ENCODE data around the gene SPOP.

SPOP gene

GRCh38 chr17:49700960-49701359, 23.1 kb upstream of the SPOP start:
- Histone ChIP-seq H3K4me3 (no peak overlapping the region), H3K36me3 (peaks cover 61 to 62% (median 62%) of the 10 kb centered on the region in 3 donors), H3K4me1 (peaks cover 0 to 36% (median 11%) of the 10 kb centered on the region in 4 donors), H3K9me3 (no peaks in the 10 kb centered on the region), H3K27ac (no peak overlapping the region), H3K27me3 (no peaks in the 10 kb centered on the region)
- intact Hi-C loops (cut with DNase I; ENCODE audit: low total_unique reads), result loop anchor here (5.0 to 10.0 kb wide), 2 partner anchors 151 to 196 kb away; no protein-coding TSS in a partner anchor
- no peak for TF ChIP-seq CTCF (IDR thresholded peaks at IDR 0.05)
- DNase-seq, result no peak

- peaks cover 0 to 36% (median 14%) of the 10 kb centered on the region in 4 donors for H3K4me1 ChIP-seq
- peak overlapping the region; percentile 22 to 86 for H3K27ac ChIP-seq
- H3K36me3 ChIP-seq, result peaks cover 52 to 55% (median 54%) of the 10 kb centered on the region in 3 donors
- no peaks in the 10 kb centered on the region for H3K27me3 ChIP-seq
- no peak for TF ChIP-seq CTCF (IDR thresholded peaks at IDR 0.05)
- no peaks in the 10 kb centered on the region for H3K9me3 ChIP-seq
- H3K4me3 ChIP-seq, result no peak overlapping the region
- intact Hi-C loops (cut with DNase I; ENCODE audit: low total_unique reads), result loop anchor here (5.0 to 10.0 kb wide), 2 partner anchors 152 to 195 kb away; no protein-coding TSS in a partner anchor
- no peak for DNase-seq
Measured at GRCh38 chr17:49699966-49700575, 22.2 kb upstream of the SPOP start.

- no peak for DNase-seq
- TF ChIP-seq CTCF (IDR thresholded peaks at IDR 0.05), result no peak
- Histone ChIP-seq H3K36me3 (peaks cover 31 to 35% (median 33%) of the 10 kb centered on the region in 3 donors), H3K4me1 (peaks cover 0 to 45% (median 17%) of the 10 kb centered on the region in 4 donors), H3K9me3 (no peaks in the 10 kb centered on the region), H3K27me3 (no peaks in the 10 kb centered on the region), H3K4me3 (no peak overlapping the region), H3K27ac (peak overlapping the region; percentile 86 to 90)
- intact Hi-C loops (cut with DNase I; ENCODE audit: low total_unique reads), result no loop called here
Measured at GRCh38 chr17:49698005-49698404, 20.1 kb upstream of the SPOP start.

DNA sequence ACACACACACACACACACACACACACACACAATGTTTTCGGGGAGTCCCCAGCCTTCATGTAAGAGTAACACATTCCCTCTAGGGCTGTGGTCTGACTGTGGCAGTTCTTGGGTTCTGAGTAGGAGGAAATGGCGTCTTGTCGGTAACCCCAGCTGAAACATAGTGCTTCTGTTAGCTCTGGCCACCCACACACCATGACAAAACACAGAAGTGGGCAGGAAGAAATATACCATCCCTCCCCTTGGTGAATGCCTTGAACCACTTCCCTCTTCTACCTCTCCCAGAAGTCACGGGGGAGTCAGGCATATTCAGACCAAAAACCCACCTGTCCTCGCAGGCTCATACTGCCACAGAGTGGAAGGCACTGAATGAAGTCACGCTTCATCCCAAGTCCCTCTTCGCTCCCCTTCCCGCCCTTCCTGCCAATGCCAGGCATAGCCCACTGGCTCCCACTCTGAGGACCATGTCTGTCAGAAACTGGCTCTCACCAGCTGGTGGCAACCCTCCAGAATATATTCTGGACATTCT, 18.4 kb upstream of the SPOP start:
- no peaks in the 10 kb centered on the region for H3K9me3 ChIP-seq
- H3K4me1 ChIP-seq, result peaks cover 0 to 62% (median 29%) of the 10 kb centered on the region in 4 donors
- H3K36me3 ChIP-seq, result peaks cover 14 to 18% (median 16%) of the 10 kb centered on the region in 3 donors
- no peak for TF ChIP-seq CTCF (IDR thresholded peaks at IDR 0.05)
- intact Hi-C loops (cut with DNase I; ENCODE audit: low total_unique reads), result no loop called here
- no peaks in the 10 kb centered on the region for H3K27me3 ChIP-seq
- no peak for DNase-seq
- H3K4me3 ChIP-seq, result no peak overlapping the region
- peak overlapping the region; percentile 86 to 90 for H3K27ac ChIP-seq

GRCh38 chr17:49695698-49696232, 17.9 kb upstream of the SPOP start:
- no peaks in the 10 kb centered on the region for H3K9me3 ChIP-seq
- no peaks in the 10 kb centered on the region for H3K27me3 ChIP-seq
- intact Hi-C loops (cut with DNase I; ENCODE audit: low total_unique reads), result loop anchor here (2.0 kb wide), 1 partner anchor 125 kb away; no protein-coding TSS in a partner anchor
- H3K4me1 ChIP-seq, result peaks cover 0 to 65% (median 31%) of the 10 kb centered on the region in 4 donors
- no peak for DNase-seq
- no peak overlapping the region for H3K4me3 ChIP-seq
- TF ChIP-seq CTCF (IDR thresholded peaks at IDR 0.05), result no peak
- H3K36me3 ChIP-seq, result peaks cover 9 to 12% (median 11%) of the 10 kb centered on the region in 3 donors
- peak overlapping the region; percentile 86 to 90 for H3K27ac ChIP-seq
